ENCODE results near the gene BTD.

The BTD gene

DNA sequence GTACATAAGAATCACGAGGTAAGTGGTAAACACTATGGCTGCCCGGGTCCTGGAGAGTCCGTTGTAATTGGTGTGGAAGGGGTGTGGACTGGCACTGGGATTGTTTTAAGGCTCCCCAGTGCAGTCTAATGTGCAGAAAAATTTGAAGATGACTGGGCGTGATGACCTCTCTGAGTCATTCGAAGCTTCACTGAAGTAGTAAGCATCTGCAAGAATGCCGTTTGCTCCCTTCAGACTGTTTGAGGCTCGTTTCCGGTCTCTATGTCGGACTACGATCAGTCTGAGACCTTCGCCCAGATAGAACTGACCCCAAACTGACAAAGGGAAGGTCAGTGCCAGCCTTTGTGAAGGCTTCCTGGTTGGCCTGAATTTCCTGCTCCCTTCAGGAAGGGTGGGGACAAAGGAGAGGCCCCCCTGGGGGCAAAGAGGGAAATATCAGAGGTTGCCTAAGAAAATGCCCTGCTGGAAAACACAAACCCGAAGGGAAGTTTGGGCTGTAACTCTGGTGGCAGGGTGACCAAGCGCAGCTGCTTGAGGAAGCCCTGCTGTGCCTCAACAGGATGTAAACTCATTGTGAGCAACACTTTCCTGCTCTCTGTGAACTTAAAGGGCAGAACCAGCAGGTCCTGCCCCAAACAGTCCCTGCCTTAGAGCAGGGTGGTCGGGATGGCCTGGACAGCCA lies 34.6 kb downstream of the BTD start:
- DNase-seq (ENCODE audit: low read depth in 2 of 2): no peak

DNA sequence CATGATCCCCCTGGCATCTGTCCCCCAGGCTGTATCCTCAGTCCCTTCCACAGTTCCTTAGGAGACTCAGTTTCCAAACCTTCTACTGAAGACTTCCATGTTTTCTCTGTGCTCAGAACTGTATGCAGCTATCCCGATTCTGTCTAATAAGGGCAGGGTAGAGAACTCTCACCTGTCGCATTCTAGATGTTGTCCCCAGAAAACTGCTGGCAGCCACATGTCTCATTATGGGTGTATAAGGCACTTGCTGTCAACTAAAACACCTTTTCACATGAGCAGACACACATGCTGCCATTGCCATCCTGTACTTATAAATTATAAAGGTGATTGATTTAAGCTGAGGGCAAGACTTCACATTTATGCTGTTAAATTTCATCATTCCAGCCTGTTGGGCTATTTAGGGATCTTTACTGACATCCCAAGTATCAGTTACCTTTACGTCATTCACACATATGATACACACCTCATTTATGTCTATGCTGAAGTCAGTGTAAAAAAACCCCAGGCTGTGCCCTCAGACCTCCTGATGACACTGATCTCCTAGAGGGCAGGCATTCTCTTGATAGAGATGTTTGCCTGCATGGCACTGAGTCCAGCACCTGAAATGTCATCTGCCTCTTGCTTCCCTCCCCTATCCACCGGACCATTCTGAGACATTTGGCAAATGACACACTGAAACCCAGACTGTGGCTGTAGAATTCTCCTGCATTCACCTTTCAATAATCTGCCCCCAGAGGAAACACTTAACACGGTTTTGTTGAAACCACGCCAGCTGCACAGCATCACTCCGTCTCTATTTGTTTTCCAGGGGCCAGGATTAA lies 35.8 kb downstream of the BTD start:
- DNase-seq (ENCODE audit: low read depth in 2 of 2): no peak

DNA sequence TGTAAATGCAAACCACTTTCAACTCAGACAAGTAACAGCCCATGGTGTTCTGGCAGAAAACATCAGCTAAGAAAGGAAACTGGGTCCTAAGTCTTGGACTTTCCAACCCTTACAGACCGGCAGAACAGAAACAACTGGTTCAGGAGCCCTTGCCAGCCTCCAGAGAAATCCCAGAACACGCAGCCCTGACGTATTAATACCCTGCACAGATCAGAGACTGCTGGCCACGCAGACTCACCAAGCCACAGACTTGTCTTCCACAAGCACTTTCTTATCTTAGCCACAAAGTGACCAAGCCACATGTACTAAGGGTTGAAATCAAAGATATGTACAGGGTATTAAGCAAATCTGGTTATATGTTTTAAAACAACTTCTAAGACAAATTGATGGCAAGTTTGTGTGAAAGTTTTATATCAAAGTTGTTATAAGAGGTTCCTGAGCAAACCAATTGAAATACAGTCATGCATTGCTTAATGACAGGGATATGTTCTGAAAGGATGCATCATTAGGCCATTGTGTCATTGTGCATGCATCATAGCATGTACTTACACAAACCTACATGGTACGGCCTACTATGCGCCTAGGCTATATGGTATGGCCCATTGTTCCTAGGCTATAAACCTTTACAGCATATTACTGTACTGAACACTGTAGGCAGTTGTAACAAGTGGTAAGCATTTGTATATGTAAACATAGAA lies 36.8 kb downstream of the BTD start:
- DNase-seq (ENCODE audit: low read depth in 2 of 2): no peak

DNA sequence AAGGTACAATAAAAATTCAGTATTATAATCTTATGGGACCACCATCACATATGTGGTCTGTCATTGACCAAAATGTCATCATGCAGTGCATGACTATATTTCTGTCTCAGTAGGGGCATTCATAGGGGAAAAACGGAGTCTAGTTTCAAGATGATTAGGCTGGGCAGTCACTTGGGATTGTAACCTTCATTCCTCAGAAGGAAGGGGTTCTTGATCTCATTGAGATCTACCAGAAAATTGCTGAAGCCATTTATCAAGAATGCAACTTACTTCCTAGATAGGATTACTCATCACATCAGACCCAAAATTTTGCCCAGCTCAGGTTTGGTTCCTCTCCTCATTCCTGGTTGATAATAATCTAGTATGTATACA lies 37.3 kb downstream of the BTD start:
- no peak for DNase-seq (ENCODE audit: low read depth in 2 of 2)

DNA sequence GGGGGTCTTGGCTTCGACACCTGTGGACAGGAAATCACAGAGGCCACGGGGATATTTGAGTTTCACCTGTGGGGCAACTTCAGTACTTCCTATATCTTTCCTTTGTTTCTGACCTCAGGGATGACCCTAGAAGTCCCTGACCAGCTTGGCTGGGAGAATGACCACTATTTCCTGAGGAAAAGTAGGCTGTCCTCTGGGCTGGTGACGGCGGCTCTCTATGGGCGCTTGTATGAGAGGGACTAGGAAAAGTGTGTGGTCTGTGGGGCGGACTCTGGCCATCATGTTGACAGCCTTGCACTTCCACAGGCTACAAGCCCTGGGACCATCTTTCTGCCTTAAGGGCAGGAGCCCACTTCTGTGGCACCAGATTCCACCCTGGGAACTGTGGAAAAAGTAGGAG lies 43.7 kb downstream of the BTD start:
- DNase-seq (ENCODE audit: low read depth in 2 of 2): no peak

DNA sequence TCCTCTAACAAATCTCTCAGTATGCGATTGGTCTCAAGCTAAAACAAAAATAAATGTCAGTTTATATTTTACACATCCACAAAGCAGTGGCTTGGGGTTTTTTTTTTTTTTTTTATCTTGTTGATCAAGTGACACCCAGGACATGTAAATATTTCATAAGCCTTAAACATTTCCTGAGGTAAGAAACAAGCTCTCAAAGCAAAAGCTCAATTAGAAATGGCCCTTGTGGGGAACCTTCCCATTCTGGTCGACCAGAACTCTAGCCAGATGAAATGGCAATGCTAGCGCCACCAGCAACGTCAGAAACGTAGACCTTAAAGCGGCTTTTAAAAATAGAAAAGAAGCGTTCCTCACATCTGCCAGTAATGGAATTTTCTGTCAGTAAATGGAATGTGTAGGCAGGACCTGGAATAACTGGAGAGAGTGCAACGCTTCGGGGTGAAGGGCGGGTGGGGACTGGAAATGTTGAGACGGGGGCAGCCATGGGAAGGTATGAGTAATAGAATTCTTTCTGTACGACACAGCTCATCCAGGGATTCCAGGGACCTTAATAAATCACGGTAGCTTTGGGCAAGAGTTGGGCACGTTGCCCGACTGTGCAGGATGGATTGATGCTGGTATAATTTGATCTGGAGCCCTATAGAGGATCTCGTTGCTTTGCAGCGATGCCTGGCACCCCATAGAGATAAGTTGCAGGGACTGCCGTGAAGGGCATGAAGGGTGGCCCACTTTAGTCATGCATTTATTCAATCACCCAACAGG lies 44.4 kb downstream of the BTD start:
- DNase-seq (ENCODE audit: low read depth in 2 of 2): no peak

DNA sequence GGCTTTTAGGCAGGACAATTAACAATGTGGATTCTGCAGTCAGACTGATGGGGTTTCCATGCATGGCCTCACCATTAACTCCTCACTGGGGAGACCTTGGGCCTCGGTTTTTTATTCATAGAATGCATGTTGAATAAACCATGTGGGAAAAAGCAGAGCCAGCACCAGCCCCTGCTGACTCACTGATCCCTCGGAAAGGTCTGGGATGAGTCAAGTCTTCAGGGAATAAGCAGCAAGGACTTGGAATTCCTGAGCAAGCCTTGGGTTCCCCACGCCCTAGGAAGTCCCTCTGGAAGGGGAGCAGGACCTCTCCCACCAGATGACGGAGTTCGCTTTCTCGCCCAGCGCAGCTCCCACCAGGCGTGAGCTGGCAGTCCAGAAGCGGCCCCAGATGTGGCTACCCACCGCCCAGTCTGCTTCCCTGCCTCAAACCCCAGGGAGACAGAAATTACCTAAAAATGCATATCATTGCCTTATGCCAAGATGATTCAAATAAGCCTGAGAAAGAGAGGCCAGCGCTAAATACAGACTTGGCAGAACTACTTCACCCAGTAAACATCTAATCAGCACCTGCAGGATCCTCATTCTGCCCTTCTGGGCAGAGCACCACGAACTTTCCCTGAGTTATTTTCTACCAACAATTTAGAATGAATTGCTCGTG lies 45.4 kb downstream of the BTD start:
- DNase-seq (ENCODE audit: low read depth in 2 of 2): no peak

DNA sequence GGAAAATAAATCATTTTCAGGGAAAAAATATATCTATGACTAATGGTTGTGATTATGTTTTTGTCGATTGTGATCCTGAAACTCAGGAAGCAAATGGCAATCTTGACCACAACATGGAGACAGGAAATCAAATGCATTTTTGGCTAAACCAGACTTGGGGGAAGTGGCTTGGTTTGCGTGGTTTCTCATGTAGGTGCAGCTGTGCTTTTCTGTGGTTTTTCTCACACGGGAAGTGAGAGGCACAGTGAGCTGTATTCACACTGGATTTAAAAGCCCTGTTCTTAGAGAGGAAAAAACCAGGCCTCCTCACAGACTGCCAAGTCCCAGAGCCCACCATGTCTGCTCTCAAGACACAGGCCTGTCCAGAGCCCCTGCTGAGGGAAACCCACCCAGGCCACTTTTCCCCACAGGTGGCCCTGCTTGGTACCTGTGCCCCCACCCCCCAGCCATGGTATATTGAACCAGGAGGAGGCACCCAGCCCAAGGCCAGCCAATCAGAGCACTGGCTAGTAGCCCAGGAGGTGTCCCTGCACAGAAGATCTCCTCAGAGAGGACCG lies 46.1 kb downstream of the BTD start:
- DNase-seq (ENCODE audit: low read depth in 2 of 2): peak; percentile 28 to 56

DNA sequence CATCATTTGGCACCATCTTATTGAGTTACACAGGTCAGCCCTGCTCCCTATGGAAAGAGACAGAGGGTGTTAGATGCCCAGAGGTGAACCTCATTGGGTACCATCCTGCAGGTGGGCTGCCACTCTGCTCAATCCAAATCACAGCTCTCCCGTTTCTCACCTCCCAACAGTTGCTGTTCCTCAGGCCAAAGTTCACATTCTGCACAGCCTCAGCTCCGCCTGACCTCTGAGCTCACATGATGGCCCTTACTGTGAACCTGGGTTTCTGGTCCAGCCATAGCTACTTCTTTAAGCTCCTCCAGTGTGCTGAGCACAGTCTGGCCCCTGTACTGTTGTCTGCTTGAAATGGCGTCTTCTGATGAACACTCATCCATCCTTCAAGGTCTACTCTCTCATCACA lies 47.8 kb downstream of the BTD start:
- DNase-seq (ENCODE audit: low read depth in 2 of 2): no peak

DNA sequence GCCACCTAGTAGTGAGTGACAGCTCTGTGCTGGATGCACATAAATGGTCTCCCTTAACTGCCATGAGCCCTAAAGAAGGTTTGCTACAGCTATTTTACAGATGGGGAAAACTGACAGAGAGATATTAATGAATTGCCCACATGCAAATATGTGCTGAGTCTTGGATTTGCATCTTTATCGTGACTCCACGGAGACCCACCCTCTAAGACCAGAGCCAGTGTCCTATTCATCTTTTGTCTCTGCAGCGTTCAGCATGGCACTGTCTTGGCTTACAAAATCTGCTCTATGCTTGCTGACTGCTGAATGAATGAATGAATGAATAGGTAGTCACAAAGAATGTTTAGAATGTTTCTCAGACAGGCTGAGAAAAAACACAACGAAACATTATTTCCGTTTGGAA lies 48.3 kb downstream of the BTD start:
- no peak for DNase-seq (ENCODE audit: low read depth in 2 of 2)

DNA sequence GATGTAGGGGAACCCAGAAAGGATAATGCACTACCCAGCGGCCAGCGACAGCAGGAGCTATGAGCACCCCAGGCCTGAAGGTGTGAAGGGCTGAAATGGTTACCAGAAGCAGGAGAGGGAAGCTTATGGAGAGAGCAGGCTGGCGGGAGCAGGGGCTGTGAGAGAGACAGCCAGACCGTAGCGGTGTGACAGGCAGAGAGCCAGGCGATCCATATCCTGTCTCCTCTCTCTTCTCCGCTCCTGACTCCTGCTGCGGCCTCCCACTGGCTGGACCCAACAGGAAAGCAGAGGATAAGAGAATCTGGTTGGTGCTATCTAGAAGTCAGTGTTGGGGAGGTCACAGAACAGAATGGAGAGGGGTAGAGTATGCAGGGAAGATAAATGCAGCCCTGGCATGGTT lies 49.9 kb downstream of the BTD start:
- no peak for DNase-seq (ENCODE audit: low read depth in 2 of 2)

DNA sequence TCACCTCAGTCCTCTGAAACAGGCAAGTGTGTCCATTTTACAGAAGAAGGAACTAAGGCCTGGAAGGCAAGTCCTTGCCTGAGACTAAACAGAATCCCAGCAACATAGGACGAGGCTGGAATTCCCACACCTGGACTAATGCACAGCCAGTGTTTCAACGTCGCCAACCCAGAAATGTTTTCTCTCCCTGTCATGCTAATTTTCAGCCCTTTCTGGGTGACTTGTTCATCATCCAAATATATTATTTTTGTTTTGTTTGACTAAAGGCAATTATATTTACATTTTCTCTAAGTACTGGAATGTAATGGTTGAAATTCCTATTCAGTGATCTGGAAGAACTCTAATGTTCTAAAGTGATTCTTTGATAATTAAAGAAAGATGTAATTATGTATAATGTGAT lies 51.8 kb downstream of the BTD start:
- no peak for DNase-seq (ENCODE audit: low read depth in 2 of 2)

DNA sequence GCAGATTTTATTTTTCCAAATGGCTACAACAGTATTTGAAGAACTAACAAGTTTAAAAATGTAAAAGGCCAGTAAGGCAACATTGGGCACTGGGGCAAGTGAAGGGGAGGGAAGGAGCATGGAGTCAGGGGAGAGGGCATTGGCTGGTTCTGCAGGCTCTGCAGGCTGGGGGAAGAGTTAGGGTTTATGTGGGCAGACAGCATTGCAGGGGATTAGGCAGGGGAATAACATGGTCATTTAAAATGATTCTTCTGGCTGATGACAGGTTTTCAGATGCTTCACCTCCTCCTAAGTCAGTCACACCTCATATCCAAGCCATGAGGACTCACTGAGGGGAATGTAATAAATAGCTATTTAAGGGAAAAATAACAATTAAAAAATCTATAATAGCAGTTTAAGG lies 52.6 kb downstream of the BTD start:
- no peak for DNase-seq (ENCODE audit: low read depth in 2 of 2)

DNA sequence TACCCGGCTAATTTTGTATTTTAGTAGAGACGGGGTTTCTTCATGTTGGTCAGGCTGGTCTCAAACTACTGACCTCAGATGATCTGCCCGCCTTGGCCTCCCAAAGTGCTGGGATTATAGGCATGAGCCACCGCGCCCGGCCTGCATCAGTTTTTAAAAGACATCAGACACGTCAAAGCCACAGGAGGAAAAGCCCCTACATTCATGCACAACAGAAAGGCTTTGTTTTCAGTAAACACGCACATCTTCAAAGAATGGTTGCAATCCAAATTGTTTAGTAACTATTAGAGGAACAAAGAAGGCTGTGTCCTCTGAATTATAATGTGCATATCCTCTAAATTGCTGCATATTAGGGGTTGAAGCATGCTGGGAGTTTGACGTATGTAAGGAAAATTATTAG lies 53.3 kb downstream of the BTD start:
- no peak for DNase-seq (ENCODE audit: low read depth in 2 of 2)

DNA sequence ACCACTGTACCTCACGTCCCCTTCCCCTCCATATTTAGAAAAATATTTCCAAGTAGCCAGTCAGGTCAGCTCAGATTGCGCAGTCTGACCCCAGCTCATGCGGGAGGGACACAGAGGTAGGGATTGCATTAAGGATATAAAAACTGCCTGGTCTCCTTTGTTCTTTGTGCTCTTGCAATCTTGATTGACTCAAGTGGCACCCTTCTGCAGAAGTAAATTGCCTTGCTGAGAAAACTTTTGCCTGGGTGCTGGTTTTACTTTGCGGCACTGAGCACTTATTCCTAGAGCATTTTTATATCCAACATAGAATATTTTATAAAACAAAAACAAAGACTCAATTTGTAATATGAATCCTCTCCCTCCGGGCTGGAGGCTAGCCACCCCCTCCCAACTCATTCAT lies 54.8 kb downstream of the BTD start:
- DNase-seq (ENCODE audit: low read depth in 2 of 2): no peak

DNA sequence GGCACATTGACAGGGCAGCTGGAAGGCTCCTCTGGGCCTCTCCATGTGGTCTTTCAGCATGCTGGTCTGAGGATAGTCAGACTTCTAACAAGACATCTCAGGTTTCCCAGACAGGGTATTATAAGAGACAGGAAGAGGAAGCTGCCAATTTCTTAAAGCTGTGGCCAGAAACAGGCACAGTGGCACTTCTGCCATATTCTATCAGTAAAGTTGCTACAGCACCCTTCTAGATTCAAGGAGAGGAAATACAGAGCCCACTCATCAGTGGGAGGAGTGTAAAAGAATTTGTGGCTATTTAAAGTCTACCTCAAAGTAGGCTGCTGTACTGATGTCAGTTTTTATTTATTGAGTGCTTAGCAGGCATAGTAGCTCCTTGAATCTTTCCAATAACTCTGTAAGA lies 55.5 kb downstream of the BTD start:
- DNase-seq (ENCODE audit: low read depth in 2 of 2): no peak

DNA sequence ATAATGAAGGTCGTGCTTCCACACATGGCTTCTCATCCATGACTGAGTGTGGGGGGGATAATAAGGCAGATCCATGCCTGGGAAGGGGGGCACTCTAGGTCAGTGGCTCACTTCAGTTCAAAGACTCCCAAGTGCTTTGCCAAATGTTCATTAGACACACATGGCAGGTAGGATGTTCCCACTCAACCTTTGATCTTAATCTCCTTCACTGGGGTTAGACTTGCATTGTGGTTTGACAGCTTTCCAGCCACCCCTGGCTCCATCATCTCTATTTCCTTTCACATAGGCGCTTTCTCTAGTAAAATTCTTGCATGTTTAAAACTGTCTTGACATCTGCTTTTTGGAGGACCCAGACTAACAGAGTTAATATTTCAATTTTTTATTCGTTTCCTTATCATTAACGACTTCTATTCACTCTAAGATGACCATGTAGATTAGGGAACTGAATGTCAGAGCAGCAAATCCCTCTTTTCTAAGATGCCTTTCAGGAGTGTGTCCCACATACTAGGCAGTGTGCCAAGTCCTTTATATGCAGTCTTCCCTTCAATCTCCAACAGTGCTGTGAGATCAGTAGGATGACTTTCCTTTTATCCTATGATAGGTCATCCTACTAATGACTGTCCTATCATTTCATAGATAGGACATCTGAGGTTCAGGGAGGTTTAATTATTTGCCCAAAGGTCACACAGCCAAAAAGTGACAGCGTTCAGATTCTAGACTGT lies 57.9 kb downstream of the BTD start:
- DNase-seq (ENCODE audit: low read depth in 2 of 2): no peak

DNA sequence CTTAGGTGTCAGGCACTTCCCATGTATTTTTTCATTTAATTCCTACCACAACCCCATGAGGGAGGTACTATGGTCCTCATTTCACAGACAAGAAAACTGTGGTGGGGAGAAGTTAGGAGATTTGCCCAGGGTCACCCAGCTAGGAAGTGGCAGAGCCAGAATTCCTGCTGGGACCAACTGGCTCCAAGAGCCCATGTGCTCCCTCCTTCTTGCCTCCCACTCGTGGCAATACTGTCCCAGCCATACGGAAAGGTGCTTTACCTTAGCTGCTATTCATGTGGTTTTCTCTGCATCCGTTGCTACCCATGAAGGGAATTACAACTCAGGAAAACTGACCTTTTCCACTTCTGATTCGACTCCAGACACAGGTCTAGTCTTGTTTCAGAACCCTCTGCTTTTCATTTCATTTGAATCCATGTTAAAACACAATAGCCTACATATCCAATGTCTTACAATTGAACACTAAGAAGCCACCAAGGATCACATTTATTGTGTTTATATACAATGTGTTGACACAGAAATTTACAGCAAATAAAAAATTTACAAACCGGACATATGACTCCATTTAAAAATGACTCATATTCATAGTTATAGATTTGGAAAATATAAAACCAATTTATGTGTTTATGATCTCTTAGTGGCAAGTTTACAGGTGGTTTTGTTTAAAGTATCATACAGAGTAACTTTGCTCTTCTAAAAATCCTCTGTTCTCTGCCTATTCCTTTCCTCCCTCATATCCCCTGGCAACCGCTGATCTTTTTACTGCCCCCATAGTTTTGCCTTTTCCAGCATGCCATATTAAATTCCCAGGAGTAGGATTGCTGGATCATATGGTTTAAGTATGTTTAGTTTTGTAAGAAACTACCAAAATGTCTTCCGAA lies 58.8 kb downstream of the BTD start:
- no peak for DNase-seq (ENCODE audit: low read depth in 2 of 2)

DNA sequence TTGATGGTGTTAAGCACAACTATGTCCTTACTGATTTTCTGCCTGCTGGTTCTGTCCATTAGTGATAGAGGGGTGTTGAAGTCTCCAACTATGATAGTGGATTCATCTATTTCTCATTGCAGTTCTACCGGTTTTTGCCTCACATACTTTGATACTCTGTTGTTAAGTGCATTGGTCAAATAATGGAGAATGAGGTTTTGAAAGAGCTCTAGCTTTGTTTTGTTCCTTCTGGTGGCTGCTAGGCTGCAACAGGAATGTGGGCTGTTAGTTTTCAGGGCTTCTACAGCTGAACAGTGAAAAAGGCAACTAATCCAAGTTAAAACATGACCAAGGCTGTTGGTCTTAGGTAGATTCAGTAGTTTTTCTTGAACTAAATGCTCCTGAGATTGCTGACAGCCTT lies 62.6 kb downstream of the BTD start:
- no peak for DNase-seq (ENCODE audit: low read depth in 2 of 2)

Measured in stimulated activated CD4-positive, alpha-beta T cell treated with anti-CD3 and anti-CD28 coated beads, Interleukin-12 subunit alpha, Interleukin-12 subunit beta, amount 100 ng/mL, for 24 hours (primary cell).